ENCODE results near the gene OSBPL6.

Gene OSBPL6

GRCh38 chr2:178297091-178297411, 102.7 kb downstream of the OSBPL6 start:
- H3K79me1 ChIP-seq (replicated peaks; ENCODE audit: low read length, poor library complexity, severe bottlenecking) = no peaks in the 10 kb centered on the region
- H2AK5ac ChIP-seq (ENCODE audit: low read length, severe bottlenecking) = no peak overlapping the region
- DNase-seq = no peak
- H2BK120ac ChIP-seq (ENCODE audit: low read depth, low read length) = no peak overlapping the region
- H4K8ac ChIP-seq (ENCODE audit: low read length) = no peak overlapping the region
- no peak overlapping the region for H3K23ac ChIP-seq (ENCODE audit: low read length in 2 of 2)
- H3K4ac ChIP-seq (ENCODE audit: low read depth in 1 of 2, low read length in 2 of 2) = no peak overlapping the region
- 91% methylated on average over 1 of the region's 1 CpG for WGBS
- no peak overlapping the region for H3K4me3 ChIP-seq (ENCODE audit: insufficient read depth in 1 of 2, low read depth in 1 of 2, low read length in 2 of 2)
- H2BK5ac ChIP-seq (ENCODE audit: low read depth, low read length, poor library complexity, severe bottlenecking) = no peak overlapping the region
- H3K9ac ChIP-seq (ENCODE audit: low read length) = no peak overlapping the region
- H2AFZ ChIP-seq (ENCODE audit: low read depth, low read length) = no peak overlapping the region
- H2BK12ac ChIP-seq (ENCODE audit: low read length in 2 of 2) = no peak overlapping the region
- H3K4me1 ChIP-seq (ENCODE audit: control insufficient read depth, insufficient read depth, low read depth, low read length) = no peaks in the 10 kb centered on the region
- no peaks in the 10 kb centered on the region for H3K27me3 ChIP-seq (ENCODE audit: control insufficient read depth in 1 of 2, insufficient read depth in 1 of 2, low read length in 2 of 2)
- no peaks in the 10 kb centered on the region for H3K9me3 ChIP-seq (ENCODE audit: control insufficient read depth, low read length)
- H4K91ac ChIP-seq (ENCODE audit: low read length) = no peak overlapping the region
- H3K36me3 ChIP-seq (ENCODE audit: control insufficient read depth in 1 of 2, insufficient read depth in 2 of 2, low read depth in 1 of 2, low read length in 2 of 2) = no peaks in the 10 kb centered on the region
- no peak overlapping the region for H3K14ac ChIP-seq (ENCODE audit: low read length in 2 of 2)
- H3K4me2 ChIP-seq (ENCODE audit: low read length, poor library complexity, severe bottlenecking) = no peak overlapping the region
- H3K27ac ChIP-seq (ENCODE audit: low read length, poor library complexity, severe bottlenecking) = no peak overlapping the region
- H2BK15ac ChIP-seq (ENCODE audit: low read depth, poor library complexity, severe bottlenecking) = no peak overlapping the region
- H3K18ac ChIP-seq (ENCODE audit: low read depth in 1 of 2, low read length in 2 of 2) = no peak overlapping the region

GRCh38 chr2:178298785-178299212, 104.5 kb downstream of the OSBPL6 start:
- Histone ChIP-seq H3K23ac (ENCODE audit: low read length in 2 of 2) (no peak overlapping the region), H3K9ac (ENCODE audit: low read length) (no peak overlapping the region), H3K4me3 (ENCODE audit: insufficient read depth in 1 of 2, low read depth in 1 of 2, low read length in 2 of 2) (no peak overlapping the region)

GRCh38 chr2:178301649-178302238, 107.4 kb downstream of the OSBPL6 start:
- Histone ChIP-seq H3K4ac (ENCODE audit: low read depth in 1 of 2, low read length in 2 of 2) (no peak overlapping the region), H3K9me3 (ENCODE audit: control insufficient read depth, low read length) (no peaks in the 10 kb centered on the region), H3K36me3 (ENCODE audit: control insufficient read depth in 1 of 2, insufficient read depth in 2 of 2, low read depth in 1 of 2, low read length in 2 of 2) (no peaks in the 10 kb centered on the region), H4K91ac (ENCODE audit: low read length) (no peak overlapping the region), H4K8ac (ENCODE audit: low read length) (no peak overlapping the region), H2BK120ac (ENCODE audit: low read depth, low read length) (no peak overlapping the region), H3K18ac (ENCODE audit: low read depth in 1 of 2, low read length in 2 of 2) (no peak overlapping the region), H3K4me1 (ENCODE audit: control insufficient read depth, insufficient read depth, low read depth, low read length) (no peaks in the 10 kb centered on the region), H3K27ac (ENCODE audit: low read length, poor library complexity, severe bottlenecking) (no peak overlapping the region), H2BK15ac (ENCODE audit: low read depth, poor library complexity, severe bottlenecking) (no peak overlapping the region), H2AFZ (ENCODE audit: low read depth, low read length) (no peak overlapping the region), H3K9ac (ENCODE audit: low read length) (no peak overlapping the region), H2AK5ac (ENCODE audit: low read length, severe bottlenecking) (no peak overlapping the region), H3K4me2 (ENCODE audit: low read length, poor library complexity, severe bottlenecking) (no peak overlapping the region), H3K79me1 (replicated peaks; ENCODE audit: low read length, poor library complexity, severe bottlenecking) (no peaks in the 10 kb centered on the region), H3K23ac (ENCODE audit: low read length in 2 of 2) (no peak overlapping the region), H3K4me3 (ENCODE audit: insufficient read depth in 1 of 2, low read depth in 1 of 2, low read length in 2 of 2) (no peak overlapping the region), H2BK5ac (ENCODE audit: low read depth, low read length, poor library complexity, severe bottlenecking) (no peak overlapping the region), H3K27me3 (ENCODE audit: control insufficient read depth in 1 of 2, insufficient read depth in 1 of 2, low read length in 2 of 2) (no peaks in the 10 kb centered on the region), H2BK12ac (ENCODE audit: low read length in 2 of 2) (no peak overlapping the region), H3K14ac (ENCODE audit: low read length in 2 of 2) (no peak overlapping the region)
- peak; percentile 21 for DNase-seq
- 54% methylated on average over 3 of the region's 3 CpGs for WGBS

More at GRCh38 chr2:178298785-178299212, 104.5 kb downstream of the OSBPL6 start:
- Histone ChIP-seq H4K91ac (ENCODE audit: low read length) (no peak overlapping the region), H3K79me1 (replicated peaks; ENCODE audit: low read length, poor library complexity, severe bottlenecking) (no peaks in the 10 kb centered on the region), H2BK12ac (ENCODE audit: low read length in 2 of 2) (no peak overlapping the region), H3K18ac (ENCODE audit: low read depth in 1 of 2, low read length in 2 of 2) (no peak overlapping the region), H2AK5ac (ENCODE audit: low read length, severe bottlenecking) (no peak overlapping the region), H3K27ac (ENCODE audit: low read length, poor library complexity, severe bottlenecking) (no peak overlapping the region), H3K36me3 (ENCODE audit: control insufficient read depth in 1 of 2, insufficient read depth in 2 of 2, low read depth in 1 of 2, low read length in 2 of 2) (no peaks in the 10 kb centered on the region), H3K9me3 (ENCODE audit: control insufficient read depth, low read length) (no peaks in the 10 kb centered on the region), H2BK120ac (ENCODE audit: low read depth, low read length) (no peak overlapping the region), H3K14ac (ENCODE audit: low read length in 2 of 2) (no peak overlapping the region), H2AFZ (ENCODE audit: low read depth, low read length) (no peak overlapping the region), H2BK15ac (ENCODE audit: low read depth, poor library complexity, severe bottlenecking) (no peak overlapping the region), H3K4me1 (ENCODE audit: control insufficient read depth, insufficient read depth, low read depth, low read length) (no peaks in the 10 kb centered on the region), H2BK5ac (ENCODE audit: low read depth, low read length, poor library complexity, severe bottlenecking) (no peak overlapping the region), H3K27me3 (ENCODE audit: control insufficient read depth in 1 of 2, insufficient read depth in 1 of 2, low read length in 2 of 2) (no peaks in the 10 kb centered on the region), H3K4me2 (ENCODE audit: low read length, poor library complexity, severe bottlenecking) (no peak overlapping the region), H3K4ac (ENCODE audit: low read depth in 1 of 2, low read length in 2 of 2) (no peak overlapping the region), H4K8ac (ENCODE audit: low read length) (no peak overlapping the region)
- peak; percentile 12 for DNase-seq

GRCh38 chr2:178304333-178304732, 110.0 kb downstream of the OSBPL6 start:
- no peak overlapping the region for H3K14ac ChIP-seq (ENCODE audit: low read length in 2 of 2)
- H3K27ac ChIP-seq (ENCODE audit: low read length, poor library complexity, severe bottlenecking) = no peak overlapping the region
- H3K4me2 ChIP-seq (ENCODE audit: low read length, poor library complexity, severe bottlenecking) = no peak overlapping the region
- no peak overlapping the region for H3K18ac ChIP-seq (ENCODE audit: low read depth in 1 of 2, low read length in 2 of 2)
- H4K8ac ChIP-seq (ENCODE audit: low read length) = no peak overlapping the region
- no peak overlapping the region for H2BK12ac ChIP-seq (ENCODE audit: low read length in 2 of 2)
- no peaks in the 10 kb centered on the region for H3K4me1 ChIP-seq (ENCODE audit: control insufficient read depth, insufficient read depth, low read depth, low read length)
- H3K9me3 ChIP-seq (ENCODE audit: control insufficient read depth, low read length) = no peaks in the 10 kb centered on the region
- no peaks in the 10 kb centered on the region for H3K79me1 ChIP-seq (replicated peaks; ENCODE audit: low read length, poor library complexity, severe bottlenecking)
- H3K23ac ChIP-seq (ENCODE audit: low read length in 2 of 2) = no peak overlapping the region
- H3K36me3 ChIP-seq (ENCODE audit: control insufficient read depth in 1 of 2, insufficient read depth in 2 of 2, low read depth in 1 of 2, low read length in 2 of 2) = no peaks in the 10 kb centered on the region
- WGBS = 98% methylated on average over 1 of the region's 3 CpGs
- no peak overlapping the region for H3K4me3 ChIP-seq (ENCODE audit: insufficient read depth in 1 of 2, low read depth in 1 of 2, low read length in 2 of 2)
- no peaks in the 10 kb centered on the region for H3K27me3 ChIP-seq (ENCODE audit: control insufficient read depth in 1 of 2, insufficient read depth in 1 of 2, low read length in 2 of 2)
- H2BK15ac ChIP-seq (ENCODE audit: low read depth, poor library complexity, severe bottlenecking) = no peak overlapping the region
- H3K4ac ChIP-seq (ENCODE audit: low read depth in 1 of 2, low read length in 2 of 2) = no peak overlapping the region
- no peak for DNase-seq
- no peak overlapping the region for H2AK5ac ChIP-seq (ENCODE audit: low read length, severe bottlenecking)
- no peak overlapping the region for H2BK5ac ChIP-seq (ENCODE audit: low read depth, low read length, poor library complexity, severe bottlenecking)
- no peak overlapping the region for H3K9ac ChIP-seq (ENCODE audit: low read length)
- no peak overlapping the region for H4K91ac ChIP-seq (ENCODE audit: low read length)
- no peak overlapping the region for H2BK120ac ChIP-seq (ENCODE audit: low read depth, low read length)
- H2AFZ ChIP-seq (ENCODE audit: low read depth, low read length) = no peak overlapping the region

Measured in mesenchymal stem cell (in vitro differentiated cells and primary cell).